ENCODE results near the gene LRMDA. TPM values are rescaled to one million over a fixed set of nuclear protein-coding genes. Genes with fewer than 3 reads are reported as not detected.
A peak's percentile ranks its signal among the peaks of the same experiment; 100 is the strongest.

The LRMDA gene
- total and polyA plus RNA-seq, 10 of the 15 experiments (the other 5 are each of a cell fraction or from before 2014, with no cell fraction given): 0.07 to 0.54 (median 0.29) TPM; not detected in 4

GRCh38 chr10:75736151-75736640 lies 304.8 kb downstream of the LRMDA start (continued):
- TF ChIP-seq CHD1 (IDR thresholded peaks at IDR 0.05; ENCODE audit: low read depth, low read length): no peak
- TF ChIP-seq, protein P1, sequence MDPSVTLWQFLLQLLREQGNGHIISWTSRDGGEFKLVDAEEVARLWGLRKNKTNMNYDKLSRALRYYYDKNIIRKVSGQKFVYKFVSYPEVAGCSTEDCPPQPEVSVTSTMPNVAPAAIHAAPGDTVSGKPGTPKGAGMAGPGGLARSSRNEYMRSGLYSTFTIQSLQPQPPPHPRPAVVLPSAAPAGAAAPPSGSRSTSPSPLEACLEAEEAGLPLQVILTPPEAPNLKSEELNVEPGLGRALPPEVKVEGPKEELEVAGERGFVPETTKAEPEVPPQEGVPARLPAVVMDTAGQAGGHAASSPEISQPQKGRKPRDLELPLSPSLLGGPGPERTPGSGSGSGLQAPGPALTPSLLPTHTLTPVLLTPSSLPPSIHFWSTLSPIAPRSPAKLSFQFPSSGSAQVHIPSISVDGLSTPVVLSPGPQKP (IDR thresholded peaks at IDR 0.05; ENCODE audit: low read depth, low read length): no peak

DNA sequence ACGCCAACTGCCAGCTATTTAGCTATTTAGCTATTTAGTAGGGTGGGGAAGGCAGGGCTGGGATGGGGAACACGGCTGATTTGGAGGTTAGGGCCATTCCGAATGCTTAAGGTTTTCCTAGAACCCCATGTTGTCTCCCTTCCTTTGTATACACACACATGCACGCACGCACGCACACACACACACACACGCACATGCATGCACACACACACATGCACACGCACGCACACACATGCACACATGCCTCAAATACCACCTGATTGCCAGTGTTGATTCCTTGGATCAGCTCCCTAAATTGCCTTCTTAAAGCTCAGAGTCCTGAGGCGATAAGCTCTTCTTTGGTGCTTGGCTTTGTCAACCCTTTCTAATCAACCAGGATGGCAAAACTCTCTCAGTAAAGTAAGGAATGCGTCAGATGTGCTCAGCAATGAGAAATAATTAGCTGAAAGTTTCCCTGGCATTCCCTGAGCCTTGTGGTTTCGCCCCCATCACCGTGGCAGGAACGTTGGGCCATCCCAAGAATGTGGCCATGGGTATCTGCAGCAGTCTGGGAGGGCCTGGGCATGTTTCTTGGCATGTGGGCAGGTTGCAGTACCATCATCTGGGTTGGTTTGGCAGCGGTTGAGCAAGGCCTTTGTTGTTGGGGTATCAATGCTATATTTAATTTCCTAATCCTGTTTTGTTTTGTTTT lies 305.6 kb downstream of the LRMDA start:
- SMC1A ChIA-PET (ENCODE audit: uncharacterized antibody, unreplicated experiment): interaction anchor here (0.6 to 2.1 kb wide), 5 partner anchors 10 to 294 kb away, joined by 3 to 11 read pairs (median 3); no protein-coding TSS in a partner anchor
- TF ChIP-seq SMAD5 (IDR thresholded peaks at IDR 0.05; ENCODE audit: low read depth) (no peak), BCL3 (IDR thresholded peaks at IDR 0.05; ENCODE audit: borderline replicate concordance, insufficient read depth, low read depth, low read length, poor library complexity, severe bottlenecking) (peak; percentile 80)
- Histone ChIP-seq H3K4me1 (ENCODE audit: control insufficient read depth, insufficient read depth, low read length) (no peaks in the 10 kb centered on the region), H2AFZ (ENCODE audit: control insufficient read depth, low read depth, low read length) (no peak overlapping the region), H3K4me3 (no peak overlapping the region), H3K4me2 (ENCODE audit: control insufficient read depth, insufficient read depth) (no peak overlapping the region), H4K20me1 (ENCODE audit: control insufficient read depth, insufficient read depth) (no peaks in the 10 kb centered on the region), H3K27ac (ENCODE audit: control insufficient read depth, insufficient read depth) (no peak overlapping the region), H3K79me2 (ENCODE audit: control insufficient read depth, insufficient read depth, low read length) (no peaks in the 10 kb centered on the region), H3K9me3 (replicated peaks; ENCODE audit: control insufficient read depth, insufficient read depth, low read length) (no peaks in the 10 kb centered on the region; the same call in 2 of the 3 replicates), H3K9ac (ENCODE audit: control insufficient read depth, insufficient read depth, low read length) (no peak overlapping the region), H3K27me3 (replicated peaks in 1 of 2; ENCODE audit: control insufficient read depth in 2 of 2, insufficient read depth in 2 of 2, low read length in 1 of 2) (no peaks in the 10 kb centered on the region), H3K36me3 (ENCODE audit: control insufficient read depth in 2 of 2, insufficient read depth in 2 of 2, low read length in 1 of 2) (no peaks in the 10 kb centered on the region)
- ATAC-seq (no peak), DNase-seq (ENCODE audit: low read depth, low spot score) (no peak), FAIRE-seq (no peak)
- intact Hi-C loops (cut with micrococcal nuclease; ENCODE audit: unreplicated experiment): no loop called here
- CTCF ChIA-PET: no interaction called here
- RAD21 ChIA-PET (ENCODE audit: unreplicated experiment): no interaction called here
- WGBS (ENCODE audit: insufficient coverage, insufficient replicate concordance, low lambda C conversion rate, missing lambda C conversion rate): 23% methylated on average over 12 of the region's 15 CpGs
- in situ Hi-C loops (cut with MboI): no loop called here
- POLR2A ChIA-PET: interaction anchor here (0.9 kb wide), 1 partner anchor 9 kb away, joined by 3 read pairs; no protein-coding TSS in a partner anchor
- BruUV-seq (replicated peaks): no TSS peak

Data from GM12878 (cell line).